ENCODE data around the gene WDR91.
"Not testable (repeated sequence)": the region's sequence is repeated elsewhere in the genome, so short reads cannot be mapped to it uniquely, and the experiment has no call there.

WDR91 gene

GRCh38 chr7:135232720-135233119 lies 21.4 kb upstream of the WDR91 start:
- DNase-seq, result no peak

GRCh38 chr7:135232087-135232486 lies 20.8 kb upstream of the WDR91 start:
- no peak for DNase-seq

DNA sequence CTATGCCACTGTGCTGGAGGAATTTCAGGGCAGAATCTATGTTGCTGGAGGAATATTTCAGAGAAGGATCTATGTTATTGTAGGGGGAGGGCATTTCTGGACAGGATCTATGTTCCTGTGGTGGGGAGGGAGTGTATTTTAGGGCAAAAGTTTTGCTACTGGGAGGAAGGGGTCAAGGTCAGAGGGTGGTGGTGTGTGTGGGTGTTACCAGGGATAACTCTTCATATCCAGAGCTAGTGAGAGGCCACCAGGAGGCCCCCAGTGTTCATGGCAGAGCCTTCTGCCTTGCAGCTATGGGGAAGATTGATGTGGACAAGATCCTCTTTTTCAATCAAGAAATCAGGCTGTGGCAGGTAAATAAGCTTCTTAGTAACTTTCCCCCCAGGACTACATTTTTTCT lies 20.4 kb upstream of the WDR91 start:
- no peak for DNase-seq

DNA sequence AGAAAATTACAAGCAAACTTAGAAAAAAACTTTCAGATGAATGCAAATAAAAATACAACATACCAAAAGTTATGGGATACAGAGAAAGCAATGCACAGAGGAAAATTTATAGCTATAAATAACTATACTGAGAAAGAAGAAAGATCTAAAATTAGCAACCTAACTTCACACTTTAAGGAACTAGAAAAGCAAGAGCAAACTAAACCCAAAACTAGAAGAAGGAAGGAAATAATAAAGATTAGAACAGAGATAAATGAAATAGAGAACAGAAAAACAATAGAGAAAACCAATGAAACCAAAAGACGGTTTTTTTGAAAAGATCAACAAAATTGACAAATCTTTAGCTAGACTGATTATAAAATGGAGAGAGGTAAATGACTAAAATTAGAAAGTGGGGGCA lies 12.7 kb upstream of the WDR91 start:
- no peak for DNase-seq

- no peak for DNase-seq
Observed at GRCh38 chr7:135217645-135218509, 6.6 kb upstream of the WDR91 start.

GRCh38 chr7:135215698-135216097 lies 4.4 kb upstream of the WDR91 start:
- no peak for DNase-seq

GRCh38 chr7:135215180-135215579 lies 3.9 kb upstream of the WDR91 start:
- no peak for DNase-seq

DNA sequence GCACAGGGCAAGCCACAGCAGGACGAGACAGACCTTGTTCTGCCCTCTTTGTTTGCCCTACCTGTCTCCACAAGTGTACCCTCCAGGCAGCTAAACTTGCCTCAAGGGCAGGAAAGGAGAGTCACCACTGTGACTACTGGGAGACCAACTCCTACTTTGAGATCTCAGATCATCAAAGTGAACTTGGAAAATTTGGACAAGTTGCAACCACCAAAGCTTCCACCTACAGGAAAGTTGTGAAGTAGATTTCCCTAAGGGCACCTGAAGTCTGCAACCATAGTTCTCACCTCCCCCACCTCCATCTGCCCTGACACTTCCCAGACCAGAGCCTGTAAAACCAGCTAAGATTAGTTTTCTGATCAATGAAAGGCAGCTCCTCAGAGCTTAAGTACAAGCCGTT lies 2.5 kb upstream of the WDR91 start:
- no peak for DNase-seq

GRCh38 chr7:135211946-135212685 lies 790 bp upstream of the WDR91 start:
- DNase-seq, result not testable (repeated sequence)

GRCh38 chr7:135210888-135211178 lies 493 bp downstream of the WDR91 start:
- no peak for DNase-seq

DNA sequence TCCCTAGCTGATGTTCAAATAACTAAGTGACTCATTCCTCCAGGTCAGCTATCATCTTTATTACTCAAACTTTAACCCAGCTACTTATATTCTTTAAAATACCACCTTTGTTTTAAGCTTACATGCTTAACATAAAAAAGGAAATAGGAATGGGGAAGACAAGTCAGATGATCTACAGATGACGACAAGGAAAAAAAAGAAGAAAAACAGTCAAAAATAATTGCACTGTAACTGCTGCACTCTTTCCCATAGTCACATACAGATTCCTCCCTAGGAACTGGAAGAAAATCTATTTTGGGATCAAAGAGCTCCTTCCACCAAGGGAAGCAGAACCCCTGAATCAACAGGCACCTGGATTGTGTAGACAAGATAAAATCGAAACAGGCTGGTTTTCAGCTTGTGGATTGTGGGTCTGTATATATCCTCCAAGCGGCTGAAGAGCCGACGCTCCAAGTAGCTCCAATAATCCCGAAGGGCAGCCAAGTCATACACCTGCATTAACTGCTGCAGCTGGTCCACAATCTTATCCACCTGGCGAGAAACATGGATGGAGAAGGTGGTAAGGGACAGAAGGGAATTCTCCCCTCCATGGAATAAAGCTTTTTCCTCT lies 2.0 kb downstream of the WDR91 start:
- no peak for DNase-seq

DNA sequence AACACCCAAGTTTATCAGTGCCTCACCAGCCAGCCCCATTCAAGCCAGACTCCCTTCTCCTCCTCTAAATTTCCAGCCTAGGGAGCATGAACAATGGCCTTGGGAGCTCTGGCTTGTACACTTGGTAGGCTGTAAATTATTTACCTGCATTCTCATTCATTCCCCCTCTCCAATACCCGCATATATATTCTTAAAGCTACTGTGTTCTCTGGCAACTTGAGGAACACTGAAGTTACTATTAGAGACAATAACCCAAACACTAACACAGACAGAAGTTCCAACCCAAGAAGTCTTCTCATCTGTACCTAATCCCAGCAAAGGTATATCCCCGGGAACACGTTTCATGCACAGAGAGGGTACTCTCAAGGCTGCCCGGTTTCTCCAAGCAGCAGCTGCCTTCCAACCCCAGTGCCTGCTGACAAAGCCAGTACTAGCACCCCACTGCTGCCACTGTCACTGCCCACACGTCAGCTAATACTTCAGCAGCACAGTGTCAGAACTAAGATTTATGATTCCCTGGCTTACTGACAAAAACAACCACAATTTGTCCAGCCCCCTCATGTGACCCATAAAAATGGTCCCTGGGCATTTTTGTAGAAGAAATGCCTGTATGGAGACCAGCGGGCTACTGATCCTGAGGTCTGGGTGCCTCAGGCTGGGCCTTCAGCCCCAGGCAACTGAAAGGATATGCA lies 3.1 kb downstream of the WDR91 start:
- no peak for DNase-seq

DNA sequence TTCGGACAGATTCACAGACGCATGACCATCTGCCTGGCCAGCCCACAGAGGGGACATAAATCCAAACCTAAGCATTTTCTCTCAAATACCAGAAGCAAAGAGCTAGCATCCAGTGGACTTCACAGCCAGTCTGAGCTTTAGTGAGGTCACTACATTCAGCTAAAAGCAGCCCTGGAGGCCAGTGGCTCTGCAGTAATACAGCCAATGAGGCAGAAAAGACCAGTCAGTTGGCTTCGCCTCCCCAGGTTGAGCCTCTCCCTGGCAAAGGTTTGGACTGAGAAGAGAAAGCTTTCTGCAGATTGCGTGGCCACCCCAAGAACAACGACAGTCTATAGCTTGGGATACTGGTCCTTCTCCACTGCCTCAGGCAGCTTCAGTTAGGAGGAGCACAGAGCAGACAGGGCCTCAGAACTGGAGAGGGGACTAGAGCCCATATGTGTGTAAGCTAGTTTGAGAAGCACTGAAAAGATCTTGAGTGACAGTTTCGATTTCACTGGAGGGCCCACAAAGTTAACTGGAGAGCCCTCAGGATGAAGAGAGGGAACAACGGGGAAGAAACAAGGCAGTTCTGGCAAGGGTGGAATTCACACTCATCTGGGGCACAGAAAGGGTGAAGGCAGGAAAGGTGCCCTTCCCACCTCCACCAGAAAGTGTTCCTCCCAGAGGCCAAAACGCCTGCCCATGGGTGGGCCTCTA lies 3.8 kb downstream of the WDR91 start:
- no peak for DNase-seq

DNA sequence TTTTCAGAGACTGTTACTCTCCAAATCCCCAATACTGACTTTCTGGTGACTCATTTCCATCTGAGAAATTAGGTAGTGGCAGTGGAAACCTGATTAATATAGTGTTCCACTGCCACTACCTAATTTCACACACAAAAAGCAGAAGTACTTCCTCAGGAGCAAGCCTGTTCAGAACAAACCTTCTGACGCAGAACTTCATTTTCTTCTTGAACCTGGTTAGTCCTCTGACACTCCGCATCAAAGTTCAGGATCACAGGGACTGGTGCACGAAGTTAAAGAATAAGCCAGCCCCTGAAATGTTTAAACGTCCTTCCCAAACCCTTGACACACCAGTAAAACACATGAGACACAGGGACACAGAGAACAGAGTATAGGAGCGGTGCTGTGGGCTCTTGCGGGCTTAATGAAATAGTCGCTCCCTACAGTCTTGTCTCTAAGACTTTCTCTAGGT lies 4.4 kb downstream of the WDR91 start:
- no peak for DNase-seq

DNA sequence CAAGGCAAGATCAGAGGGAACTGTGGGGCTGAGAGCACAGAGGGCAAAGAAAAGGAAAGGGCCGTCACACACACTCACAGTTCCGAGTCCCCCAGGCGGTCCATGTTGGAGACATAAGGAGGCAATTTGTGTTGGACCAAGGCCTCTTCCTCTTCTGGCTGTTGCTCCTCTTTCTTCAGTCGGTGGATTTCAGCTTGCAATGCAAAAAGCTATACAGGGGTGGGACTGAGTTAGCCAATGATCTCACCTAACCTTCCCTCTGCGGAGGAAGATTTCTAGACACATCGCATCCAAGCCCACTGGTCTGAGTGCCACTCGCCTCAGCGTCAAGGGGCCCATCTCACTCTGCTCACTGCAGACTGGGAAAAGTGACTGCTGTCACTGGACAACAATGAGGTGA lies 5.5 kb downstream of the WDR91 start:
- DNase-seq, result no peak

- DNase-seq, result no peak
Observed at GRCh38 chr7:135204876-135205275, 6.5 kb downstream of the WDR91 start.

DNA sequence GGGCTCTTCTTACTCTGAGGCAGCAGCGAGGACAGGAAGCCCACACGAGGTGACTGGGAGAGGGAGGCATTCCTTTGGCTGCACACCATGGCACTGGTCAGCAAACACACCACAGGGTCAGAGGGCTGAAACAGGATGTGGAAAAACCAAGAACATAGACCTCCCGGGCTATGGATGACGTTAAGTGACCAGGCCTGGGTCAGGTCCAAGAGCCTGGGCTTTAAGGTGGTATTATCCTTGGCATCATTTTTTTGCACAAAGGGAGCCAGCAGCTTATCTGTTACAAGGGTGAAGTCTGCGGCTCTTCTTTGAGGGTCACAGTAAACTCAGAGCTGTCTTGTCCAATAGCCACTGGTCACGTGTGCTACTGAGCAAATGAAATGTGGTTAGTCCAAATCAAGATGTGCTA lies 7.0 kb downstream of the WDR91 start:
- no peak for DNase-seq

- DNase-seq, result no peak
Observed at GRCh38 chr7:135201350-135201749, 10.0 kb downstream of the WDR91 start.

DNA sequence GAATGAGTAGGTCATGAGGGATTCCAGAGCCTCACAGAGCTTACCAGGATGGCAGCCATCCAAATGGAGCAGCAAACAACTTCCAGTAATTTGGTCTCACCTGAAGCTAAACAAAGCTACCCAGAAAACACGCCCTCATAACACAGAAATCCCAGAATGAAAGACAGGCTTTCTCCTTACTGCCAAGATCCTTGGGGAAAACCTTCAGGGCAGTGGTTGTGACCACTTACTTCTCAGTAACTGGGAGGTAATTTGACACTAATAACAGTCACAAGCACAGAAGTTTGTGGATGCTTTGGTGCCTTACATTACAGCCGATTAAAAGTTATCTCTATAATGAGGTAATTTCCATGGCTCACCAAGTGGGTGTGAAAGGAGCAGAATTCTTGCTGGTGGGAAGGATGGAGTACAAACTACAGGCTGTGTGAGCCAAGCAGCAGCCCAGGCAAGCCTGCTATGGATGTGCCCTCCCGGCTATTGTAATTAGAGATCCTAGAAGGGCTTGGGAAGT lies 10.4 kb downstream of the WDR91 start:
- no peak for DNase-seq

- DNase-seq, result no peak
Observed at GRCh38 chr7:135199439-135199838, 11.9 kb downstream of the WDR91 start.

DNA sequence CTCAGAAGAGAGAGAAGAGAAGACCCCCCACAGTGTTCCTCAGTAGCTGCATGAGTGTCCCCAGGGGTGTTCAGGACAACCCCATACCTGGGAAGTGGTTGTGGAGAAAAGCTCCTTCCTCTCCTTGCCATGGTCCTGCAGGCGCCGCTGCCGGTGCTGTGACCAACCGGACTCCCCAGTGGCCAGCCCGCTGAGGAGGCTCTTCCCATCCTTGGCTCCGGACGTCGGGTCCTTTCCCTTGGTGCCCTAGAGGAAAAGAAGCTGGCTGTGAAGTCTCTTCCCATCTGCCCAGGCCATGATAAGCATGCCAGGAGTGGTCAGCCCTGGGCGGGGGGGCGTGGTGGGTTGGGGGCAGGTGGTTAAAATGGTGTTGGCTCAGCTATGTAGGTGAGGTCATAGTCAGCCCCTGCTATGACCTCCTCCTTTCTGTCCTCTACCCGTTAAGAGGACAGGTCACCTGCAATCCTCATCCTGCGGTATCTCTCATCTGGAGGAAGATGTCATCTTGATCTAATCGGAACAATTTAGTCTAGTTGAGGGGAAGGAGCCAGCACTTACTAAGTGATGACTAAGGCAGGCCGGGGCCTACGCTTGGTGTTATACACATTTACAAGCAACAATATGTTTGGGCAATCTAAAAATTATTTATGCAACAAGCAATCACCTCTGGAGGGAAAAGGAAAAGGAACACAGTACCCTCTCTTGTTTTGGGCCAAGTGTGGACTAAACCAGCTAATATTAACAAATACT lies 13.2 kb downstream of the WDR91 start:
- DNase-seq, result no peak

DNA sequence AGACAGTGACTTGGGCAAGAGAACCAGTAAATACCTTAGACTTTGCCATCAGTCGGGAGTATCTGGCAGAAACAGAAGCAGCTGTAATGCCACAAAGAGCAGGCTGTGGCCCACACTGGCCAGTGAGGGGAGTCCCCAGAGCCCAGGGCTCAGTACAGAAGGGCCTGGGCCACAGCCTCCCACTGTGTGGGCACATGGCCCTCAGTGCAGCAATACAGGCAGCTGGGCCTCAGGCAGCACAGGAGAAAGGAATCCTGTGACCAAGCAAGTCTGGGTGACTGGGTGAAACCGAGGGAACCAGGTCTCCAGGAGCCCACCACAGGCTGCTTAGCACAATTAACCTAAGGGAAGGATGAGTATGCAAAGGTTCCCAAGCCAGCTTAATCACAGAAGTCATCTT lies 14.0 kb downstream of the WDR91 start:
- DNase-seq, result no peak
